ENCODE data around the gene VSX2.

VSX2 gene

GRCh38 chr14:74238974-74239847 is at the start of gene VSX2:
Gene VSX2 (plus strand): TSS chr14:74239449. CDS start chr14:74239562, 113 bp downstream.
- no peak for DNase-seq

GRCh38 chr14:74190927-74191575 is 48.2 kb upstream of the VSX2 start:
- DNase-seq: no peak

- DNase-seq: no peak
Measured at GRCh38 chr14:74194506-74195274, 44.6 kb upstream of the VSX2 start.

- no peak for DNase-seq
Measured at GRCh38 chr14:74195623-74196022, 43.6 kb upstream of the VSX2 start.

GRCh38 chr14:74198441-74199234 is 40.6 kb upstream of the VSX2 start:
- no peak for DNase-seq

- DNase-seq: no peak
Measured at GRCh38 chr14:74202113-74202512, 37.1 kb upstream of the VSX2 start.

GRCh38 chr14:74203639-74204038 is 35.6 kb upstream of the VSX2 start:
- no peak for DNase-seq

GRCh38 chr14:74204491-74204890 is 34.8 kb upstream of the VSX2 start:
- DNase-seq: no peak

GRCh38 chr14:74205882-74206281 is 33.4 kb upstream of the VSX2 start:
- no peak for DNase-seq

GRCh38 chr14:74207943-74208342 is 31.3 kb upstream of the VSX2 start:
- no peak for DNase-seq

GRCh38 chr14:74208642-74209041 is 30.6 kb upstream of the VSX2 start:
- DNase-seq: no peak

- no peak for DNase-seq
Measured at GRCh38 chr14:74211945-74212580, 27.2 kb upstream of the VSX2 start.

- no peak for DNase-seq
Measured at GRCh38 chr14:74213907-74214803, 25.1 kb upstream of the VSX2 start.

- DNase-seq: no peak
Measured at GRCh38 chr14:74216671-74217070, 22.6 kb upstream of the VSX2 start.

GRCh38 chr14:74217672-74218448 is 21.4 kb upstream of the VSX2 start:
- DNase-seq: peak; percentile 85

GRCh38 chr14:74218462-74218861 is 20.8 kb upstream of the VSX2 start:
- DNase-seq: no peak

GRCh38 chr14:74219277-74220205 is 19.7 kb upstream of the VSX2 start:
- no peak for DNase-seq

GRCh38 chr14:74220991-74221390 is 18.3 kb upstream of the VSX2 start:
- no peak for DNase-seq

- DNase-seq: no peak
Measured at GRCh38 chr14:74221741-74222140, 17.5 kb upstream of the VSX2 start.

Data from activated CD4-positive, alpha-beta T cell treated with anti-CD3 and anti-CD28 coated beads, Interleukin-2, Interleukin-6, amounts not matched to agents 100 ng/mL and 50 ng/mL, durations not matched to agents 16 hours and 8 hours (primary cell).